Neural cell (in vitro differentiated cells): ENCODE measurements around the gene TTC19. TPM values are rescaled to one million over a fixed set of nuclear protein-coding genes. Genes with fewer than 3 reads are reported as not detected.

Experiments used
- H2AFZ ChIP-seq: fragments of 200-600, 300-800 bp; sonication (generic), shearing (Covaris generic); 2 replicates; pipeline ENCODE4 v1.6.0; 2014; ENCODE audit warnings: low read depth, mild to moderate bottlenecking, antibody characterized with exemption, low read length, moderate library complexity
- H3F3A ChIP-seq: fragments of 200-600 bp; shearing (Covaris generic); 2 replicates; pipeline ENCODE4 v1.6.1; 2016; ENCODE audit warnings: mild to moderate bottlenecking, moderate library complexity, mixed read lengths, antibody characterized with exemption, low read length; ENCODE audit not compliant: insufficient read depth, poor library complexity, severe bottlenecking
- H3K27ac ChIP-seq: fragments of 200-600, 300-800 bp; sonication (generic), shearing (Covaris generic); 2 replicates; pipeline ENCODE4 v1.5.1; 2014; ENCODE audit warnings: mild to moderate bottlenecking, low read length, moderate library complexity
- H3K27me3 ChIP-seq: fragments of 300-800, 200-600 bp; sonication (generic), shearing (Covaris generic); 2 replicates; pipeline ENCODE4 v1.6.0; 2014; ENCODE audit warnings: mild to moderate bottlenecking, low read depth, low read length, moderate library complexity; ENCODE audit not compliant: insufficient read depth
- H3K36me3 ChIP-seq: fragments of 300-800, 200-600 bp; sonication (generic), shearing (Covaris generic); 2 replicates; pipeline ENCODE4 v1.5.1; 2014; ENCODE audit warnings: mild to moderate bottlenecking, antibody characterized with exemption, low read length, moderate library complexity; ENCODE audit not compliant: insufficient read depth
- H3K4me2 ChIP-seq: fragments of 300-800, 200-600 bp; sonication (generic), shearing (Covaris generic); 2 replicates; pipeline ENCODE4 v1.6.0; 2014; ENCODE audit warnings: mild to moderate bottlenecking, low read length
- H3K4me3 ChIP-seq: fragments of 300-800, 200-600 bp; sonication (generic), shearing (Covaris generic); 2 replicates; pipeline ENCODE4 v1.5.1; 2014; ENCODE audit warnings: mild to moderate bottlenecking, low read length, moderate library complexity
- H3K79me2 ChIP-seq: fragments of 200-600 bp; shearing (Covaris generic); replicated peaks from 2 replicates; pipeline ENCODE4 v1.6.0; 2014; ENCODE audit warnings: mild to moderate bottlenecking, low read length, moderate library complexity; ENCODE audit not compliant: insufficient read depth
- H3K9ac ChIP-seq: fragments of 300-800, 200-600 bp; sonication (generic), shearing (Covaris generic); 2 replicates; pipeline ENCODE4 v1.6.1; 2016; ENCODE audit warnings: mild to moderate bottlenecking, low read length, mixed read lengths
- H3K9me2 ChIP-seq: fragments of 200-600 bp; shearing (Covaris generic); 2 replicates; pipeline ENCODE4 v1.6.1; 2016; ENCODE audit warnings: mild to moderate bottlenecking, low read length, mixed read lengths; ENCODE audit not compliant: insufficient read depth
- H3K9me3 ChIP-seq: fragments of 200-600, 300-800 bp; sonication (generic), shearing (Covaris generic); 2 replicates; pipeline ENCODE4 v1.6.1; 2016; ENCODE audit warnings: mild to moderate bottlenecking, mixed run types, low read length, moderate library complexity, mixed read lengths
- H4K20me1 ChIP-seq: fragments of 200-600 bp; shearing (Covaris generic); 2 replicates; pipeline ENCODE4 v1.6.1; 2016; ENCODE audit warnings: mild to moderate bottlenecking, mixed run types; ENCODE audit not compliant: insufficient read depth
- CTCF ChIP-seq: fragments of 450-650 bp; IDR thresholded peaks from 2 replicates; pipeline ENCODE4 v1.5.1; 2014; ENCODE audit warnings: antibody characterized with exemption, mild to moderate bottlenecking, moderate library complexity; ENCODE audit not compliant: poor library complexity, severe bottlenecking
- EP300 ChIP-seq: fragments of 450-650 bp; conservative IDR thresholded peaks from 2 replicates; pipeline ENCODE4 v1.6.1; 2014; ENCODE audit warnings: antibody characterized with exemption, mild to moderate bottlenecking, moderate library complexity; ENCODE audit not compliant: poor library complexity, severe bottlenecking
- EZH2 ChIP-seq: fragments of 200-600, 300-800 bp; shearing (Covaris generic), sonication (generic); IDR thresholded peaks from 2 replicates; pipeline ENCODE4 v1.6.1; 2014; ENCODE audit warnings: antibody characterized with exemption, low read length, borderline replicate concordance, mild to moderate bottlenecking; ENCODE audit not compliant: insufficient read depth, poor library complexity, severe bottlenecking
- MXI1 ChIP-seq: fragments of 450-650 bp; conservative IDR thresholded peaks from 2 replicates; pipeline ENCODE4 v1.6.1; 2014; ENCODE audit warnings: antibody characterized with exemption, mild to moderate bottlenecking; ENCODE audit not compliant: poor library complexity, severe bottlenecking
- POLR2AphosphoS5 ChIP-seq: IDR thresholded peaks from 2 replicates; pipeline ENCODE4 v1.6.1; 2012
- RAD21 ChIP-seq: fragments of 450-650 bp; conservative IDR thresholded peaks from 2 replicates; pipeline ENCODE4 v1.6.1; 2014; ENCODE audit warnings: antibody characterized with exemption, mild to moderate bottlenecking, moderate library complexity
- REST ChIP-seq: IDR thresholded peaks from 2 replicates; pipeline ENCODE4 v1.6.1; 2012; ENCODE audit warnings: borderline replicate concordance
- SMC3 ChIP-seq: fragments of 450-650 bp; conservative IDR thresholded peaks from 2 replicates; pipeline ENCODE4 v1.6.1; 2014; ENCODE audit warnings: antibody characterized with exemption, mild to moderate bottlenecking, moderate library complexity; ENCODE audit not compliant: poor library complexity
- TAF1 ChIP-seq: IDR thresholded peaks from 2 replicates; pipeline ENCODE4 v1.6.1; 2012; ENCODE audit warnings: low read depth
- polyA plus RNA-seq: library from polyadenylated mRNA; depleted of rRNA; stranded (reverse); fragments of >200 nt; gene quantifications from 2 replicates; pipeline ENCODE4 v1.2.3, GENCODE V29; 2014

The TTC19 gene
- polyA plus RNA-seq, 1 donor from 2014 or later, result 97.8 TPM

- no peak overlapping the region for H3K4me3 ChIP-seq
- no peaks in the 10 kb centered on the region for H3F3A ChIP-seq
- H3K4me2 ChIP-seq, result no peak overlapping the region
- no peaks in the 10 kb centered on the region for H3K9me3 ChIP-seq
- H3K79me2 ChIP-seq, result no peaks in the 10 kb centered on the region
- no peaks in the 10 kb centered on the region for H4K20me1 ChIP-seq
- H3K9ac ChIP-seq, result no peak overlapping the region
- H2AFZ ChIP-seq, result no peak overlapping the region
- TF ChIP-seq RAD21 (no peak), EZH2 (no peak), SMC3 (no peak), TAF1 (no peak), MXI1 (no peak), EP300 (no peak), POLR2AphosphoS5 (no peak), REST (no peak), CTCF (no peak)
- no peak overlapping the region for H3K27ac ChIP-seq
- H3K36me3 ChIP-seq, result no peaks in the 10 kb centered on the region
- no peaks in the 10 kb centered on the region for H3K9me2 ChIP-seq
- H3K27me3 ChIP-seq, result no peaks in the 10 kb centered on the region
Measured at GRCh38 chr17:15963670-15964110, 35.9 kb upstream of the TTC19 start.

GRCh38 chr17:15965528-15965927 lies 34.1 kb upstream of the TTC19 start:
- H4K20me1 ChIP-seq, result no peaks in the 10 kb centered on the region
- H3K9me3 ChIP-seq, result no peaks in the 10 kb centered on the region
- no peaks in the 10 kb centered on the region for H3K9me2 ChIP-seq
- no peaks in the 10 kb centered on the region for H3K79me2 ChIP-seq
- TF ChIP-seq CTCF, result no peak
- no peak for TF ChIP-seq REST
- H2AFZ ChIP-seq, result no peak overlapping the region
- no peak overlapping the region for H3K4me3 ChIP-seq
- H3K4me2 ChIP-seq, result no peak overlapping the region
- H3K27me3 ChIP-seq, result no peaks in the 10 kb centered on the region
- peak overlapping the region; percentile 52 for H3K27ac ChIP-seq
- no peaks in the 10 kb centered on the region for H3K36me3 ChIP-seq
- peak overlapping the region; percentile 55 for H3K9ac ChIP-seq
- no peaks in the 10 kb centered on the region for H3F3A ChIP-seq
